A549 (cell line): Measurements from ENCODE around the gene QSER1.

Experiments used
- BHLHE40 ChIP-seq: IDR thresholded peaks from 2 replicates; pipeline ENCODE4 v1.6.1; 2012; ENCODE audit warnings: low read depth, low read length, inconsistent platforms
- HDAC2 ChIP-seq: fragments of 200-600 bp; sonication (generic); IDR thresholded peaks from 2 replicates; pipeline ENCODE4 v1.6.1; 2016
- HOXB13 ChIP-seq: fragments of 250-450 bp; sonication (Bioruptor Pico); IDR thresholded peaks from 2 replicates; pipeline ENCODE4 v1.5.0; 2020; ENCODE audit warnings: low read depth, mild to moderate bottlenecking, moderate library complexity
- KDM1A ChIP-seq: fragments of 200-600 bp; sonication (generic); IDR thresholded peaks from 2 replicates; pipeline ENCODE4 v1.6.1; 2016; ENCODE audit warnings: low read depth, mild to moderate bottlenecking
- KDM5A ChIP-seq: fragments of 200-600 bp; sonication (generic); IDR thresholded peaks from 2 replicates; pipeline ENCODE4 v1.6.1; 2016; ENCODE audit warnings: antibody characterized with exemption, mild to moderate bottlenecking
- SMC3 ChIP-seq: fragments of >200 bp; sonication (Bioruptor Twin); formaldehyde crosslinking; IDR thresholded peaks from 3 replicates; pipeline ENCODE4 v1.6.1; 2018; ENCODE audit warnings: inconsistent platforms
- TF ChIP-seq, protein P1 (sequence below): IDR thresholded peaks from 2 replicates; pipeline ENCODE4 v1.6.1; 2012
- TF ChIP-seq, protein P2 (sequence below): fragments of 450-650 bp; IDR thresholded peaks from 2 replicates; pipeline ENCODE4 v1.6.1; 2014; ENCODE audit warnings: antibody characterized with exemption
- TF ChIP-seq, protein P3 (sequence below): fragments of >200 bp; sonication (Bioruptor Twin); formaldehyde crosslinking; IDR thresholded peaks from 3 replicates; pipeline ENCODE4 v1.5.1; 2016
- TF ChIP-seq, protein P4 (sequence below): IDR thresholded peaks from 2 replicates; pipeline ENCODE4 v1.6.1; 2012; ENCODE audit warnings: low read depth, borderline replicate concordance

DNA sequence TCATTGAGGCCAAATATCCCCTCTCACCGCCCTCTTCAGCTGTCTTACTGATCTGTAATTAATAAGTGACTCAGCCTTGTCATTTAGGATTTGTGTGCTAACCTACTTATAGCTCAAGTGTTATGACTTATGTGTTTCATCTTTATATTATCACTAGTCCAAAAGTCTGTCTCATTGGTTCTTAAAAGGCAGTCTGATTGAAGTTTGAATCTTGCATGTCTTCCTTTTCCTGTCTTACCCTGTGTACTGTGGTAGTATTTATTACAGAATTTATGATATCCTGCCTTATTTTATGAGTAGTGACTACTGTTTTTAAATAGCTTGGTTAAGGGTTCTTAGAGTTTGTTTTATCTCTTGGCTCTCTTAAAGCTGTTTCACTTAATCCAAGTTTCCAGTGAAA lies 129.3 kb downstream of the QSER1 start:
- TF ChIP-seq KDM5A (no peak), HDAC2 (no peak), KDM1A (no peak), HOXB13 (no peak), BHLHE40 (no peak), SMC3 (no peak)
- TF ChIP-seq, protein P1, sequence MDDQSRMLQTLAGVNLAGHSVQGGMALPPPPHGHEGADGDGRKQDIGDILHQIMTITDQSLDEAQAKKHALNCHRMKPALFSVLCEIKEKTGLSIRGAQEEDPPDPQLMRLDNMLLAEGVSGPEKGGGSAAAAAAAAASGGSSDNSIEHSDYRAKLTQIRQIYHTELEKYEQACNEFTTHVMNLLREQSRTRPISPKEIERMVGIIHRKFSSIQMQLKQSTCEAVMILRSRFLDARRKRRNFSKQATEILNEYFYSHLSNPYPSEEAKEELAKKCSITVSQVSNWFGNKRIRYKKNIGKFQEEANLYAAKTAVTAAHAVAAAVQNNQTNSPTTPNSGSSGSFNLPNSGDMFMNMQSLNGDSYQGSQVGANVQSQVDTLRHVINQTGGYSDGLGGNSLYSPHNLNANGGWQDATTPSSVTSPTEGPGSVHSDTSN = no peak
- TF ChIP-seq, protein P2, sequence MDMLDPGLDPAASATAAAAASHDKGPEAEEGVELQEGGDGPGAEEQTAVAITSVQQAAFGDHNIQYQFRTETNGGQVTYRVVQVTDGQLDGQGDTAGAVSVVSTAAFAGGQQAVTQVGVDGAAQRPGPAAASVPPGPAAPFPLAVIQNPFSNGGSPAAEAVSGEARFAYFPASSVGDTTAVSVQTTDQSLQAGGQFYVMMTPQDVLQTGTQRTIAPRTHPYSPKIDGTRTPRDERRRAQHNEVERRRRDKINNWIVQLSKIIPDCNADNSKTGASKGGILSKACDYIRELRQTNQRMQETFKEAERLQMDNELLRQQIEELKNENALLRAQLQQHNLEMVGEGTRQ = no peak
- TF ChIP-seq, protein P3, sequence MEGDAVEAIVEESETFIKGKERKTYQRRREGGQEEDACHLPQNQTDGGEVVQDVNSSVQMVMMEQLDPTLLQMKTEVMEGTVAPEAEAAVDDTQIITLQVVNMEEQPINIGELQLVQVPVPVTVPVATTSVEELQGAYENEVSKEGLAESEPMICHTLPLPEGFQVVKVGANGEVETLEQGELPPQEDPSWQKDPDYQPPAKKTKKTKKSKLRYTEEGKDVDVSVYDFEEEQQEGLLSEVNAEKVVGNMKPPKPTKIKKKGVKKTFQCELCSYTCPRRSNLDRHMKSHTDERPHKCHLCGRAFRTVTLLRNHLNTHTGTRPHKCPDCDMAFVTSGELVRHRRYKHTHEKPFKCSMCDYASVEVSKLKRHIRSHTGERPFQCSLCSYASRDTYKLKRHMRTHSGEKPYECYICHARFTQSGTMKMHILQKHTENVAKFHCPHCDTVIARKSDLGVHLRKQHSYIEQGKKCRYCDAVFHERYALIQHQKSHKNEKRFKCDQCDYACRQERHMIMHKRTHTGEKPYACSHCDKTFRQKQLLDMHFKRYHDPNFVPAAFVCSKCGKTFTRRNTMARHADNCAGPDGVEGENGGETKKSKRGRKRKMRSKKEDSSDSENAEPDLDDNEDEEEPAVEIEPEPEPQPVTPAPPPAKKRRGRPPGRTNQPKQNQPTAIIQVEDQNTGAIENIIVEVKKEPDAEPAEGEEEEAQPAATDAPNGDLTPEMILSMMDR = no peak
- TF ChIP-seq, protein P4, sequence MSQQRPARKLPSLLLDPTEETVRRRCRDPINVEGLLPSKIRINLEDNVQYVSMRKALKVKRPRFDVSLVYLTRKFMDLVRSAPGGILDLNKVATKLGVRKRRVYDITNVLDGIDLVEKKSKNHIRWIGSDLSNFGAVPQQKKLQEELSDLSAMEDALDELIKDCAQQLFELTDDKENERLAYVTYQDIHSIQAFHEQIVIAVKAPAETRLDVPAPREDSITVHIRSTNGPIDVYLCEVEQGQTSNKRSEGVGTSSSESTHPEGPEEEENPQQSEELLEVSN = no peak
